Smooth muscle cell (in vitro differentiated cells): ENCODE measurements around the gene RAG2. TPM values are rescaled to one million over a fixed set of nuclear protein-coding genes. Genes with fewer than 3 reads are reported as not detected.

Source experiments
- DNase-seq: peaks from one replicate; lab custom pipeline; 2025; ENCODE audit not compliant: unreplicated experiment; lab: John Stamatoyannopoulos, UW
- H2AFZ ChIP-seq: fragments of 200-600 bp; sonication (generic); 2 replicates; pipeline ENCODE4 v1.6.0; 2016; ENCODE audit warnings: antibody characterized with exemption, low read depth, mild to moderate bottlenecking
- H3F3A ChIP-seq: fragments of 200-600 bp; sonication (generic); 2 replicates; pipeline ENCODE4 v1.6.0; 2017; ENCODE audit warnings: antibody characterized with exemption, low read depth
- H3K27ac ChIP-seq: fragments of 200-600 bp; sonication (generic); 2 replicates; pipeline ENCODE4 v1.5.1; 2016; ENCODE audit warnings: low read depth, mild to moderate bottlenecking
- H3K27me3 ChIP-seq: fragments of 200-600 bp; sonication (generic); 2 replicates; pipeline ENCODE4 v1.6.1; 2016; ENCODE audit warnings: low read depth, mild to moderate bottlenecking
- H3K36me3 ChIP-seq: fragments of 200-600 bp; sonication (generic); 2 replicates; pipeline ENCODE4 v1.5.1; 2016; ENCODE audit warnings: low read depth
- H3K4me1 ChIP-seq: fragments of 200-600 bp; sonication (generic); 2 replicates; pipeline ENCODE4 v1.5.1; 2016; ENCODE audit warnings: low read depth
- H3K4me2 ChIP-seq: fragments of 200-600 bp; sonication (generic); 2 replicates; pipeline ENCODE4 v1.6.0; 2016; ENCODE audit warnings: mild to moderate bottlenecking
- H3K4me3 ChIP-seq: fragments of 200-600 bp; sonication (generic); 2 replicates; pipeline ENCODE4 v1.5.1; 2016; ENCODE audit warnings: mild to moderate bottlenecking
- H3K79me2 ChIP-seq: fragments of 200-600 bp; sonication (generic); 2 replicates; pipeline ENCODE4 v1.6.0; 2016; ENCODE audit warnings: low read depth, mild to moderate bottlenecking
- H3K9ac ChIP-seq: fragments of 200-600 bp; sonication (generic); 2 replicates; pipeline ENCODE4 v1.6.0; 2016; ENCODE audit warnings: low read depth
- H3K9me3 ChIP-seq: fragments of 200-600 bp; sonication (generic); replicated peaks from 2 replicates; pipeline ENCODE4 v1.5.1; 2016; ENCODE audit warnings: low read depth
- H4K20me1 ChIP-seq: fragments of 200-600 bp; sonication (generic); 2 replicates; pipeline ENCODE4 v1.6.0; 2016; ENCODE audit warnings: low read depth
- CTCF ChIP-seq: fragments of 200-600 bp; sonication (generic); IDR thresholded peaks from 2 replicates; pipeline ENCODE4 v1.5.1; 2017; ENCODE audit warnings: borderline replicate concordance, mild to moderate bottlenecking, antibody characterized with exemption; ENCODE audit not compliant: insufficient read depth, poor library complexity, severe bottlenecking
- WGBS: methylation state at CpG from one replicate; pipeline ENCODE4 v1.1.7; 2016; ENCODE audit warnings: low lambda C conversion rate; 5-methylcytosine and 5-hydroxymethylcytosine counted together
- polyA plus RNA-seq: library from polyadenylated mRNA; unstranded; fragments of >200 nt; fragmentation: Nextera tagmentation; extraction: Ambion mirVana; gene quantifications from 2 replicates; pipeline ENCODE4 v1.2.1, GENCODE V29; 2016
- total RNA-seq: library from RNA; depleted of rRNA; stranded (reverse); fragments of >200 nt; gene quantifications from 2 replicates; pipeline ENCODE4 v1.2.3, GENCODE V29; 2014

Gene RAG2
- total and polyA plus RNA-seq, 2 experiments from 2014 or later: not detected

GRCh38 chr11:36623494-36623893 lies 25.5 kb upstream of the RAG2 start:
- Histone ChIP-seq H3K36me3 (no peaks in the 10 kb centered on the region), H3K4me2 (no peak overlapping the region), H3K79me2 (no peaks in the 10 kb centered on the region), H3K9me3 (no peaks in the 10 kb centered on the region), H3K9ac (no peak overlapping the region), H3F3A (no peaks in the 10 kb centered on the region), H3K4me1 (no peaks in the 10 kb centered on the region), H2AFZ (no peak overlapping the region), H4K20me1 (no peaks in the 10 kb centered on the region), H3K27me3 (no peaks in the 10 kb centered on the region), H3K27ac (no peak overlapping the region), H3K4me3 (no peak overlapping the region)
- 89% methylated on average over 5 of the region's 5 CpGs for WGBS
- DNase-seq: no peak
- no peak for TF ChIP-seq CTCF

GRCh38 chr11:36622431-36623136 lies 24.5 kb upstream of the RAG2 start:
- Histone ChIP-seq H2AFZ (no peak overlapping the region), H3K9ac (no peak overlapping the region), H3K36me3 (no peaks in the 10 kb centered on the region), H3K9me3 (no peaks in the 10 kb centered on the region), H4K20me1 (no peaks in the 10 kb centered on the region), H3K79me2 (no peaks in the 10 kb centered on the region), H3K27me3 (no peaks in the 10 kb centered on the region), H3K4me2 (no peak overlapping the region), H3K4me3 (no peak overlapping the region), H3K27ac (no peak overlapping the region), H3K4me1 (no peaks in the 10 kb centered on the region), H3F3A (no peaks in the 10 kb centered on the region)
- 76% methylated on average over 3 of the region's 3 CpGs for WGBS
- TF ChIP-seq CTCF: peak; percentile 42
- DNase-seq: no peak

GRCh38 chr11:36620246-36620645 lies 22.2 kb upstream of the RAG2 start:
- no peaks in the 10 kb centered on the region for H3K27me3 ChIP-seq
- H3K9me3 ChIP-seq: no peaks in the 10 kb centered on the region
- H3K4me2 ChIP-seq: no peak overlapping the region
- H3K4me3 ChIP-seq: no peak overlapping the region
- H3K79me2 ChIP-seq: no peaks in the 10 kb centered on the region
- H3K4me1 ChIP-seq: no peaks in the 10 kb centered on the region
- no peak overlapping the region for H3K9ac ChIP-seq
- no peaks in the 10 kb centered on the region for H3F3A ChIP-seq
- no peaks in the 10 kb centered on the region for H3K36me3 ChIP-seq
- TF ChIP-seq CTCF: no peak
- H3K27ac ChIP-seq: no peak overlapping the region
- no peak overlapping the region for H2AFZ ChIP-seq
- no peak for DNase-seq
- H4K20me1 ChIP-seq: no peaks in the 10 kb centered on the region

- H3K4me2 ChIP-seq: no peak overlapping the region
- H4K20me1 ChIP-seq: no peaks in the 10 kb centered on the region
- H3K9ac ChIP-seq: no peak overlapping the region
- no peak overlapping the region for H2AFZ ChIP-seq
- no peaks in the 10 kb centered on the region for H3F3A ChIP-seq
- no peak for DNase-seq
- 39% methylated on average over 5 of the region's 5 CpGs for WGBS
- no peak for TF ChIP-seq CTCF
- no peaks in the 10 kb centered on the region for H3K27me3 ChIP-seq
- H3K4me1 ChIP-seq: no peaks in the 10 kb centered on the region
- H3K4me3 ChIP-seq: no peak overlapping the region
- H3K79me2 ChIP-seq: no peaks in the 10 kb centered on the region
- H3K36me3 ChIP-seq: no peaks in the 10 kb centered on the region
- no peaks in the 10 kb centered on the region for H3K9me3 ChIP-seq
- H3K27ac ChIP-seq: no peak overlapping the region
These were observed 21.5 kb upstream of the RAG2 start for GRCh38 chr11:36619502-36619901.
